Tibial artery (tissue), 4 donors: ENCODE results near the gene FHOD3.
A peak's percentile ranks its signal among the peaks of the same experiment; 100 is the strongest.

ENCODE experiments used
- DNase-seq, 2 donors: peaks; one replicate each; pipeline ENCODE4 v3.0.0-alpha.2; 2019
- H3K27ac ChIP-seq, 2 donors: fragments of 200-600 bp; sonication (generic) in 1 of 2; 1 replicate in 1 of 2; 2 replicates in 1 of 2; pipeline ENCODE4 v1.5.1; 2018 to 2019; ENCODE audit warnings: mild to moderate bottlenecking in 1 of 2
- H3K27me3 ChIP-seq, 2 donors: fragments of 200-600 bp; sonication (generic) in 1 of 2; one replicate each; pipeline versions ENCODE4 v1.5.1 to v1.6.0; 2016 to 2019
- H3K36me3 ChIP-seq, 3 donors: fragments of 200-600 bp; sonication (generic) in 2 of 3; one replicate each; pipeline ENCODE4 v1.5.1; 2016 to 2019; ENCODE audit warnings: mild to moderate bottlenecking in 2 of 3
- H3K4me1 ChIP-seq, 4 donors: fragments of 200-600 bp; sonication (generic) in 2 of 4; 1 replicate in 3 of 4; 2 replicates in 1 of 4; pipeline ENCODE4 v1.5.1; 2016 to 2019
- H3K4me3 ChIP-seq, 2 donors: fragments of 200-600 bp; sonication (generic) in 1 of 2; 1 replicate in 1 of 2; 2 replicates in 1 of 2; pipeline ENCODE4 v1.5.1; 2018 to 2019; ENCODE audit warnings: mild to moderate bottlenecking in 2 of 2
- H3K9me3 ChIP-seq, 3 donors: fragments of 200-600 bp; sonication (generic) in 1 of 3; one replicate each; pipeline ENCODE4 v1.5.1; 2016 to 2019
- CTCF ChIP-seq, 2 experiments: fragments of 200-600 bp in 1 of 2; fragments of 450-650 bp in 1 of 2; IDR thresholded peaks; one replicate each; pipeline ENCODE4 v1.5.1; 2017 to 2019; ENCODE audit warnings: antibody characterized with exemption in 2 of 2, mild to moderate bottlenecking in 1 of 2, moderate library complexity in 1 of 2
- intact Hi-C: fragments of 100-400 bp; cut with DNase I; formaldehyde crosslinking; loops from one replicate; pipeline ENCODE4 v1.15.0; 2023; ENCODE audit warnings: low total_unique reads

Gene FHOD3

DNA sequence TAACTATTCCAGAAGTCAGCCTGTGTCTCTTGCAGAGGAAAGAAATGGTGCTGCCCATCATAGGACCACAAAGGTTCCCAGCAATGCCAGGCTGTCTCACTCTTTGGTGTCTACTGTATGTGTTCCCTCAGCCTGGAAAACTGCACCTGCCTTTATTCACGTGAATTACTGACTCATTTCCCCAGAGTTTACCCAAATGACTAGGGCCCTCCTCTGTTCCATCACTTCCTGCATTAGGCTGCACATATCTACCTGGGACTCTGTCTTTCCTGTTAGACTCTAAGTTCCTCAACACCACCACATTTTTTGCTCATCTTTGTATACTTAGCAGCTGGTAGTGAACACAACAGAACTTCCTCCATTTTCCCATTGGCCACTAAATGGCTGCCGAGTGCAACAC is 188.3 kb downstream of the FHOD3 start:
- Histone ChIP-seq H3K27me3 (no peaks in the 10 kb centered on the region), H3K4me1 (peaks cover 0 to 12% (median 5%) of the 10 kb centered on the region in 4 donors), H3K36me3 (no peaks in the 10 kb centered on the region), H3K4me3 (no peak overlapping the region), H3K27ac (no peak overlapping the region), H3K9me3 (no peaks in the 10 kb centered on the region)
- intact Hi-C loops = no loop called here
- no peak for DNase-seq
- no peak for TF ChIP-seq CTCF (IDR thresholded peaks at IDR 0.05)

DNA sequence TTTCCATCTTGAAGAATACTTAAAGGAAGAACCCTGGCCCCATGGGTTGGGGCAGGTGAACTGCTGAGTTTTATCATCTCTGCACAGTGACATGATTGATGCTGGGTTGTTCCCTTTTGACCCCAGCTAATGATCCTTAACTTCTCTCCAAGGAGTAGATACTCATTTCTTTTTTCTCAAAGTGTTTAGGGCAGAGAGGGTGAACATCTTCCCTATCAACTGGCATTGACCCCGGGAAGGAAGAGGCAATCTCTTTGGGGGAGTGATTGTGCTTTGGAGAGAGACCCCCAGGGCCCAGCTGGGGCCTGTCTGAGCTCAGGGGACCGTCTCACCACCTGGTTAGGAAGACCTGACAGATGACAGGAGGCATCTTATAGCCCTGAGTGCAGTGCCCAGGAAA is 190.6 kb downstream of the FHOD3 start:
- H3K4me3 ChIP-seq = no peak overlapping the region
- no peaks in the 10 kb centered on the region for H3K9me3 ChIP-seq
- H3K27ac ChIP-seq = no peak overlapping the region
- H3K36me3 ChIP-seq = no peaks in the 10 kb centered on the region
- no peak for TF ChIP-seq CTCF (IDR thresholded peaks at IDR 0.05)
- no peak for DNase-seq
- intact Hi-C loops = no loop called here
- peaks cover 0 to 4% (median under 1%) of the 10 kb centered on the region in 4 donors for H3K4me1 ChIP-seq
- no peaks in the 10 kb centered on the region for H3K27me3 ChIP-seq

- Histone ChIP-seq H3K36me3 (no peaks in the 10 kb centered on the region), H3K4me3 (no peak overlapping the region), H3K4me1 (no peaks in the 10 kb centered on the region), H3K9me3 (no peaks in the 10 kb centered on the region), H3K27me3 (no peaks in the 10 kb centered on the region), H3K27ac (no peak overlapping the region)
- intact Hi-C loops = no loop called here
- TF ChIP-seq CTCF (IDR thresholded peaks at IDR 0.05) = no peak
- no peak for DNase-seq
These were observed 193.4 kb downstream of the FHOD3 start for GRCh38 chr18:36490897-36491296.

GRCh38 chr18:36492604-36493329 is 195.3 kb downstream of the FHOD3 start:
- Histone ChIP-seq H3K9me3 (no peaks in the 10 kb centered on the region), H3K36me3 (no peaks in the 10 kb centered on the region), H3K27me3 (no peaks in the 10 kb centered on the region), H3K27ac (no peak overlapping the region), H3K4me1 (no peaks in the 10 kb centered on the region), H3K4me3 (no peak overlapping the region)
- intact Hi-C loops = no loop called here
- DNase-seq = no peak
- TF ChIP-seq CTCF (IDR thresholded peaks at IDR 0.05) = no peak

DNA sequence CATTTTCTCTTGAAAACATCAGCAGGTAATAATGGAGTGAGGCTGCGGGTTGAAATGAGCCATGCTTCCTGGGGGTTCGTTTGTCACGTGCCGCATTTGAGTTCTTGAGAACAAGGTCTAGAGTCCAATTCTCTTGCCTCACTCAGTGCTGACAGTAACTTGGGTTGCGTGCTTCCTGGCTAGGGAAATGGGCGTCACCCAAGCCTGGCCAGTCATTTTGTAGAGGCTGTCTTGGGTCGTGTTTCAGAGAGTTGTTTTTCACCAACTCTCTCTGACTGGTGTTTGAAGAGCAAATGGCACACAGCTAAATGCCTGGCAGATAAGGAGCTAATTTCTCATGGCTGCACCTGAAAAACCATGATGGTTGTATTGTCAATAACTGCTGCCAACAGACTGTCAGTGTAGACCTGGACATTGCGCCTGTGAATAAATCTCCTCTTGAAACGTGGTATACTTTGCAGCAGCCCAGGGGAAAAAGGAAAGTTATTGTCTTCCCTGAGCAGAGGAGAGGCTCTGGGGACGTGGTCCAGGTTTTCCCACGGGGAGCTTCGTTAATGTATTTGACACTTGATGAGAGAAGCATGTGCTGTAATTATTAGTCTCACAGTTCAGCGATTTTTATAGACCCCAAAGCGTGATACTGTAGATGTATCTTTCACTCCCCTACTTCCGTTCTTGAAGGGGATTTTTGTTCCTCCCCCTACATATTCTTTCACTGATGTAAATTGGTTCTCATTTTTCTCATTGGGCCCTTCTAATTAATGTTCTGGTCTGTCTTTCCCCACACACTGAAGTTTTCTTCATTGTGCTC is 196.0 kb downstream of the FHOD3 start:
- Histone ChIP-seq H3K36me3 (no peaks in the 10 kb centered on the region), H3K9me3 (no peaks in the 10 kb centered on the region), H3K4me3 (no peak overlapping the region), H3K4me1 (no peaks in the 10 kb centered on the region), H3K27me3 (no peaks in the 10 kb centered on the region), H3K27ac (no peak overlapping the region)
- TF ChIP-seq CTCF (IDR thresholded peaks at IDR 0.05) = no peak
- peak in 1 of 2 donors; percentile 50 for DNase-seq
- intact Hi-C loops = no loop called here
